Activated naive CD4-positive, alpha-beta T cell treated with anti-CD3 and anti-CD28 coated beads, Interleukin-2, amount 10 ng/mL, durations not matched to agents 7 days and 5 days (primary cell): Measurements from ENCODE around the gene LY6G5C.
"Not testable (repeated sequence)": the region's sequence is repeated elsewhere in the genome, so short reads cannot be mapped to it uniquely, and the experiment has no call there.

Experiments used
- CTCF ChIA-PET: fragments of 350-600 bp; sonication (Branson Sonifier 250); formaldehyde crosslinking; loops from one replicate; lab custom pipeline; 2021; ENCODE audit warnings: antibody characterized with exemption; lab: Charles Lee
- DNase-seq: peaks from one replicate; pipeline ENCODE4 v3.0.0-alpha.2; 2020
- H3K27ac Mint-ChIP-seq: one replicate; pipeline ENCODE4 v1.8.0; 2021; ENCODE audit warnings: mild to moderate bottlenecking, moderate library complexity, mixed read lengths
- H3K27me3 Mint-ChIP-seq: one replicate; pipeline ENCODE4 v1.8.0; 2021; ENCODE audit warnings: mild to moderate bottlenecking, mixed read lengths
- H3K36me3 Mint-ChIP-seq: one replicate; pipeline ENCODE4 v1.8.0; 2021; ENCODE audit warnings: mixed read lengths
- H3K4me1 Mint-ChIP-seq: one replicate; pipeline ENCODE4 v1.8.0; 2021; ENCODE audit warnings: mixed read lengths
- H3K4me3 Mint-ChIP-seq: one replicate; pipeline ENCODE4 v1.8.0; 2021; ENCODE audit warnings: mild to moderate bottlenecking, moderate library complexity, mixed read lengths
- H3K9me3 Mint-ChIP-seq: one replicate; pipeline ENCODE4 v1.8.0; 2021; ENCODE audit warnings: mixed read lengths

Gene LY6G5C

GRCh38 chr6:31721351-31722020 is 40.6 kb upstream of the LY6G5C start, which contains the start of gene LY6G6C:
Gene LY6G6C (minus strand): TSS chr6:31721746. CDS start chr6:31721679, 67 bp downstream.
- peaks cover 22% of the 10 kb centered on the region for H3K4me1 Mint-ChIP-seq
- H3K27ac Mint-ChIP-seq = no peak within 1 kb of the TSS
- CTCF ChIA-PET = interaction anchor here (1.3 kb wide), 1 partner anchor 49 kb away, joined by 3 read pairs; no protein-coding TSS in a partner anchor
- no peak within 1 kb of the TSS for H3K4me3 Mint-ChIP-seq
- peaks cover 8% of the 10 kb centered on the region for H3K36me3 Mint-ChIP-seq
- H3K27me3 Mint-ChIP-seq = peaks cover 30% of the 10 kb centered on the region
- no peak for DNase-seq
- no peaks in the 10 kb centered on the region for H3K9me3 Mint-ChIP-seq

GRCh38 chr6:31720196-31720770 is 39.4 kb upstream of the LY6G5C start:
- Mint-ChIP-seq H3K4me1 (peaks cover 11% of the 10 kb centered on the region), H3K27ac (no peak overlapping the region), H3K36me3 (no peaks in the 10 kb centered on the region), H3K4me3 (no peak overlapping the region), H3K9me3 (no peaks in the 10 kb centered on the region), H3K27me3 (peaks cover 30% of the 10 kb centered on the region)
- CTCF ChIA-PET = no interaction called here
- DNase-seq = no peak

- H3K27me3 Mint-ChIP-seq = peaks cover 39% of the 10 kb centered on the region
- no peak overlapping the region for H3K4me3 Mint-ChIP-seq
- H3K4me1 Mint-ChIP-seq = peaks cover 12% of the 10 kb centered on the region
- CTCF ChIA-PET = no interaction called here
- no peaks in the 10 kb centered on the region for H3K36me3 Mint-ChIP-seq
- no peak overlapping the region for H3K27ac Mint-ChIP-seq
- no peaks in the 10 kb centered on the region for H3K9me3 Mint-ChIP-seq
- no peak for DNase-seq
Observed at GRCh38 chr6:31719001-31719400, 38.1 kb upstream of the LY6G5C start.

GRCh38 chr6:31718265-31718664 is 37.4 kb upstream of the LY6G5C start:
- Mint-ChIP-seq H3K27ac (no peak overlapping the region), H3K27me3 (peaks cover 46% of the 10 kb centered on the region)

GRCh38 chr6:31717499-31718222 is 36.8 kb upstream of the LY6G5C start:
- Mint-ChIP-seq H3K4me1 (peaks cover 7% of the 10 kb centered on the region), H3K9me3 (no peaks in the 10 kb centered on the region), H3K27me3 (peaks cover 52% of the 10 kb centered on the region), H3K36me3 (no peaks in the 10 kb centered on the region), H3K4me3 (no peak overlapping the region), H3K27ac (peak overlapping the region; percentile 50)
- DNase-seq = no peak
- CTCF ChIA-PET = no interaction called here

More at GRCh38 chr6:31718265-31718664, 37.4 kb upstream of the LY6G5C start:
- no peak for DNase-seq
- H3K9me3 Mint-ChIP-seq = no peaks in the 10 kb centered on the region
- CTCF ChIA-PET = no interaction called here
- H3K36me3 Mint-ChIP-seq = no peaks in the 10 kb centered on the region
- no peak overlapping the region for H3K4me3 Mint-ChIP-seq
- peaks cover 9% of the 10 kb centered on the region for H3K4me1 Mint-ChIP-seq

DNA sequence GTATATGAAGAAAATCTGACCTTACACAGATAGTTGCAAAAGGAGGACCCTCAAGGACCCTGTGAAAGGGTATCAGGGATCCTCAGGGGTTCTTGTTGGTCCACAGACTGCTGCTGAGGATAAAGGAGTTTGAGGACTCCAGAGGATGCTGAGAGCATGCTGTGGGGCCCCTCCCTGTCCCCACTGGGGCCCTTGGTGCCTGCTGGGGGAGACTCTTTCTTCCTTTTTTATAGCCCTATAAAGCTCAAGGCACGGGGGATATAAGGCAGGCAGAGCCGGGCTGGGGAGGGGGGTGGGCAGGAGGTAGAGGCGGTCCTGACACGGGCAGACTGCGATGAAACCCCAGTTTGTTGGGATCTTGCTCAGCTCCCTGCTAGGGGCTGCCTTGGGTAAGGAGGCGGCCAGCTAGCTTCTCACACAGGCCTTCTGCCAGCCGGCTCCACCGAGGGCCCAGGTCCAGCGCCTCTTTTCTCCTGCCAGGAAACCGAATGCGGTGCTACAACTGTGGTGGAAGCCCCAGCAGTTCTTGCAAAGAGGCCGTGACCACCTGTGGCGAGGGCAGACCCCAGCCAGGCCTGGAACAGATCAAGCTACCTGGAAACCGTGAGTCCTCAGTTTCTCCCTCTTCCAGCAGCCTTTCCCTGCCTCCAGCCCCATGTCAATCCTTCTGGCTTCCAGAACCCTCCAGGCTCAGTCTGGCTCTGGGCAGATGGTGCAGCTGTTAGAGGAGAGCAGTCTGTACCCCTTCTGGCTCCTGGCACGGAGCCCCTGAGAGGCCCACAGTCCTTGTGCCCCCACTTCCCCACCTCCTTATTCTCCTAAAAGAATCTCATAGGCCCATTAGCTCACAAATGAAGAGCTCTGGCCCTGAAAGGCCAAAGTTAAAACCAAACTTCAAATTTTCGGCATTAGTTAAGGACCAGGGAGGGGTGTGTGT is 34.4 kb upstream of the LY6G5C start, which contains the start of gene LY6G6D:
Gene LY6G6D, plus strand, starts transcription at position 327 of the 937 bp plus-strand sequence. Its CDS starts 8 bp downstream, at position 335.
- Mint-ChIP-seq H3K4me1 (peaks cover 26% of the 10 kb centered on the region), H3K36me3 (no peaks in the 10 kb centered on the region), H3K4me3 (no peak within 1 kb of the TSS), H3K9me3 (no peaks in the 10 kb centered on the region), H3K27me3 (peaks cover 56% of the 10 kb centered on the region), H3K27ac (no peak within 1 kb of the TSS)
- no peak for DNase-seq
- CTCF ChIA-PET = no interaction called here

DNA sequence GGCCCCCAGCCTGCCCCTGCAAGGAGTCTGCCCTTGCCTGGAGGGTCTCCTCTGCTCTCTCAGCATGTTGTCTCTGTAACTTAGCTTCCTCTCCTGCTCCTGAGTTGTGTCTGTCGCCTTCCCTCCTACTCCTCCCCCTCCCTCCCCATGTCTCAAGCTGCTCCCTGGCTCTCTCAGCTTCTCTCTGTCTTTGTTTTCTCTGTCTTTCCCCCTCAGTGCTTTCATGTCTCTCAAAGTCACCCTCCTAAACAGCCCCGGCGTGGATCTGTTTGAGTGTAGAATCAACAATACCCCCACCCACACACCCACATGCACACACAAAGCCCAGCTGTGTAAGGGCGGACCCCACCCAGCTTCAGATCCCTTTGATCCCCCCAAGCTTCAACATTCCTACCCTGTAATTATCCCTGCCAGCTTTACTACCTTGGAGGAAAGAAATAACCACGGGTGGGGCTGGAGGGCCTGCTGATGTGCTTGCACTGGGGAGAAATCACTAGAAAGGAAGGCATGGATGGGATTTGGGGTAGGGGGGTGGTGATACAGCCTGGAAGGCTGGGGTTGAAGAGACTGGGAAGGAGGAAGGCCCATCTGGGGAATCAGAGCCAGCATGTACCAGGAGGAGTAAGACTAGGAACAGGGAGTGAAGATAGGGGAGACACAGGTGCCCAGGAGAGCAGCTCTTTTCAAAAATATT is 33.3 kb upstream of the LY6G5C start:
- CTCF ChIA-PET = no interaction called here

GRCh38 chr6:31713465-31713864 is 32.6 kb upstream of the LY6G5C start:
- H3K4me3 Mint-ChIP-seq = no peak overlapping the region
- no peaks in the 10 kb centered on the region for H3K36me3 Mint-ChIP-seq
- no peak overlapping the region for H3K27ac Mint-ChIP-seq
- no peak for DNase-seq
- H3K9me3 Mint-ChIP-seq = no peaks in the 10 kb centered on the region
- CTCF ChIA-PET = no interaction called here
- H3K27me3 Mint-ChIP-seq = peaks cover 56% of the 10 kb centered on the region
- peaks cover 27% of the 10 kb centered on the region for H3K4me1 Mint-ChIP-seq

More for the DNA sequence above, 33.3 kb upstream of the LY6G5C start:
- Mint-ChIP-seq H3K36me3 (no peaks in the 10 kb centered on the region), H3K27me3 (peaks cover 56% of the 10 kb centered on the region), H3K4me1 (peaks cover 27% of the 10 kb centered on the region), H3K4me3 (no peak overlapping the region), H3K9me3 (no peaks in the 10 kb centered on the region), H3K27ac (no peak overlapping the region)
- DNase-seq = no peak

GRCh38 chr6:31712296-31712695 is 31.4 kb upstream of the LY6G5C start:
- Mint-ChIP-seq H3K9me3 (no peaks in the 10 kb centered on the region), H3K27ac (peak overlapping the region; percentile 75), H3K27me3 (peaks cover 57% of the 10 kb centered on the region), H3K36me3 (no peaks in the 10 kb centered on the region), H3K4me1 (peaks cover 27% of the 10 kb centered on the region), H3K4me3 (no peak overlapping the region)
- CTCF ChIA-PET = interaction anchor here (1.4 kb wide), 1 partner anchor 79 kb away, joined by 5 read pairs; no protein-coding TSS in a partner anchor
- DNase-seq = peak; percentile 45

- no peak overlapping the region for H3K4me3 Mint-ChIP-seq
- peaks cover 66% of the 10 kb centered on the region for H3K27me3 Mint-ChIP-seq
- H3K27ac Mint-ChIP-seq = peak overlapping the region; percentile 58
- DNase-seq = no peak
- H3K4me1 Mint-ChIP-seq = peaks cover 27% of the 10 kb centered on the region
- no peaks in the 10 kb centered on the region for H3K9me3 Mint-ChIP-seq
- no peaks in the 10 kb centered on the region for H3K36me3 Mint-ChIP-seq
- CTCF ChIA-PET = interaction anchor here (1.4 to 1.8 kb wide), 2 partner anchors 19 to 80 kb away, joined by 4 to 5 read pairs; no protein-coding TSS in a partner anchor
Observed at GRCh38 chr6:31711233-31711632, 30.4 kb upstream of the LY6G5C start.

DNA sequence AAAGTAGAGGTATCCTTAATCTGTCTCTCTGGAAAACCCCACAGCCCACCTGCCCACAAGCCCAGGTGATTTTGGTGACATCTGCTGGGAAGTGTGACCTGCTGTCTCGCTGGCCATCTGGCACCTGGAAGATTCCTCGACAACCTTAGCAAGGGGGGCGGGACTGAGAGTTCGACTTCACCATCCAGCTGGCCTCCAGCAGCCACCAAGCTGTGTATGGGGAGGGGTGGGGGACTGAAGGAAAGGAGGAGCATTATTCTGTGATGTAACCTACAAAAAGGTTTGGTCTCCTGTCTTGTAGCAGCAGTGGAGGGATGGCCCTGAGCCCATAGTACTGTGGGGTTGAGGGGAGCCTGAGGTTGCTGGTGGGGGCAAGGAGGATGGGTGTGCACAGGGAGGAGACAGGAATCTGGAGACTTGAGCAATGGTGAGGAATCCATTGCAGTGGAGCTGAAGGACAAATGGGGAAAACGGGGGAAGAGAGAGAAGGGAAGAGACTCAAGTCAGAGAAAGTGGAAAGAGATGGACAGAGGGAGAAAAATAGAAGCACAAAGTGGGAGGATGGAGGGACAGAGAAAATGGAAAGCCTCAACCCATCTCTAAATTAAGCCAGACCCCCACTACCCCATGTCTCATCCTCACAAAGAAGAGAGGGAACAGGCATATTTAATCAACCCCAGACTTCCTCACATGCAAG is 29.8 kb upstream of the LY6G5C start:
- Mint-ChIP-seq H3K4me3 (no peak overlapping the region), H3K27me3 (peaks cover 67% of the 10 kb centered on the region), H3K4me1 (peaks cover 27% of the 10 kb centered on the region), H3K27ac (no peak overlapping the region), H3K36me3 (no peaks in the 10 kb centered on the region), H3K9me3 (no peaks in the 10 kb centered on the region)
- DNase-seq = no peak
- CTCF ChIA-PET = interaction anchor here (1.4 to 1.8 kb wide), 2 partner anchors 19 to 81 kb away, joined by 4 to 5 read pairs; no protein-coding TSS in a partner anchor

GRCh38 chr6:31709157-31709556 is 28.3 kb upstream of the LY6G5C start:
- H3K27ac Mint-ChIP-seq, DNase-seq, H3K9me3 Mint-ChIP-seq, H3K4me3 Mint-ChIP-seq, H3K36me3 Mint-ChIP-seq, CTCF ChIA-PET: not testable (repeated sequence)
- peaks cover 24% of the 10 kb centered on the region for H3K4me1 Mint-ChIP-seq
- H3K27me3 Mint-ChIP-seq = peaks cover 59% of the 10 kb centered on the region
